Hepatocyte (in vitro differentiated cells): ENCODE data around the gene MAN2A1. TPM values are rescaled to one million over a fixed set of nuclear protein-coding genes. Genes with fewer than 3 reads are reported as not detected.

Experiments
- DNase-seq: peaks from one replicate; pipeline ENCODE4 v3.0.0-alpha.2; 2016; ENCODE audit warnings: low spot score
- H2AFZ ChIP-seq: fragments of 200-600 bp; sonication (generic); 2 replicates; pipeline ENCODE4 v1.6.0; 2016; ENCODE audit warnings: antibody characterized with exemption, mild to moderate bottlenecking
- H3K27ac ChIP-seq: fragments of 200-600 bp; sonication (generic); 2 replicates; pipeline ENCODE4 v1.5.1; 2016; ENCODE audit warnings: mild to moderate bottlenecking
- H3K27me3 ChIP-seq: fragments of 200-600 bp; sonication (generic); 2 replicates; pipeline ENCODE4 v1.6.1; 2016
- H3K36me3 ChIP-seq: fragments of 200-600 bp; sonication (generic); replicated peaks from 2 replicates; pipeline ENCODE4 v1.5.1; 2016; ENCODE audit warnings: low read depth; ENCODE audit not compliant: insufficient read depth
- H3K4me1 ChIP-seq: fragments of 200-600 bp; sonication (generic); 2 replicates; pipeline ENCODE4 v1.5.1; 2016; ENCODE audit warnings: mild to moderate bottlenecking, moderate library complexity; ENCODE audit not compliant: insufficient read depth
- H3K4me2 ChIP-seq: fragments of 200-600 bp; sonication (generic); 2 replicates; pipeline ENCODE4 v1.6.0; 2016
- H3K4me3 ChIP-seq: fragments of 200-600 bp; sonication (generic); 2 replicates; pipeline ENCODE4 v1.5.1; 2016; ENCODE audit warnings: mild to moderate bottlenecking
- H3K79me2 ChIP-seq: fragments of 200-600 bp; sonication (generic); 2 replicates; pipeline ENCODE4 v1.6.0; 2017; ENCODE audit warnings: mild to moderate bottlenecking
- H3K9me2 ChIP-seq: fragments of 200-600 bp; sonication (generic); replicated peaks from 2 replicates; pipeline ENCODE4 v1.6.0; 2017; ENCODE audit warnings: mild to moderate bottlenecking; ENCODE audit not compliant: insufficient read depth
- H3K9me3 ChIP-seq: fragments of 200-600 bp; sonication (generic); 2 replicates; pipeline ENCODE4 v1.5.1; 2016; ENCODE audit warnings: low read depth, mild to moderate bottlenecking
- H4K20me1 ChIP-seq: fragments of 200-600 bp; sonication (generic); 2 replicates; pipeline ENCODE4 v1.6.0; 2016; ENCODE audit warnings: mild to moderate bottlenecking; ENCODE audit not compliant: insufficient read depth, poor library complexity, severe bottlenecking
- CTCF ChIP-seq: fragments of 200-600 bp; sonication (generic); IDR thresholded peaks from 2 replicates; pipeline ENCODE4 v1.5.1; 2016; ENCODE audit warnings: antibody characterized with exemption, mild to moderate bottlenecking; ENCODE audit not compliant: poor library complexity
- EZH2 ChIP-seq: fragments of 200-600 bp; sonication (generic); IDR thresholded peaks from 2 replicates; pipeline ENCODE4 v1.6.1; 2016; ENCODE audit warnings: antibody characterized with exemption, mild to moderate bottlenecking, borderline replicate concordance
- EZH2phosphoT487 ChIP-seq: fragments of 200-600 bp; sonication (generic); IDR thresholded peaks from one replicate; pipeline ENCODE4 v1.6.1; 2018; ENCODE audit warnings: antibody characterized with exemption, mild to moderate bottlenecking, low read depth, moderate library complexity; ENCODE audit not compliant: unreplicated experiment, severe bottlenecking
- WGBS: methylation state at CpG from one replicate; pipeline ENCODE4 v1.1.6; 2016; ENCODE audit warnings: low lambda C conversion rate; ENCODE audit errors: missing lambda C conversion rate; 5-methylcytosine and 5-hydroxymethylcytosine counted together
- polyA plus RNA-seq: library from polyadenylated mRNA; unstranded; fragments of >200 nt; fragmentation: Nextera tagmentation; extraction: Ambion mirVana; gene quantifications from 2 replicates; pipeline ENCODE4 v1.2.1, GENCODE V29; 2016
- total RNA-seq: library from RNA; depleted of rRNA; stranded (reverse); fragments of >200 nt; gene quantifications from 2 replicates; pipeline ENCODE4 v1.2.3, GENCODE V29; 2014

The MAN2A1 gene
- total and polyA plus RNA-seq, 2 experiments from 2014 or later = 31.5 to 150 TPM

GRCh38 chr5:109903061-109903460 lies 213.3 kb downstream of the MAN2A1 start:
- Histone ChIP-seq H3K27ac (no peak overlapping the region), H3K9me2 (no peaks in the 10 kb centered on the region), H2AFZ (no peak overlapping the region), H3K79me2 (no peaks in the 10 kb centered on the region), H3K4me3 (no peak overlapping the region), H3K4me1 (peaks cover 18% of the 10 kb centered on the region), H3K27me3 (no peaks in the 10 kb centered on the region), H3K9me3 (no peaks in the 10 kb centered on the region), H4K20me1 (no peaks in the 10 kb centered on the region), H3K36me3 (no peaks in the 10 kb centered on the region), H3K4me2 (no peak overlapping the region)
- no peak for TF ChIP-seq EZH2
- no peak for TF ChIP-seq EZH2phosphoT487
- no peak for TF ChIP-seq CTCF
- 95% methylated on average over 2 of the region's 2 CpGs for WGBS
- DNase-seq = no peak

GRCh38 chr5:109905906-109906305 lies 216.2 kb downstream of the MAN2A1 start:
- no peak overlapping the region for H3K4me3 ChIP-seq
- no peak overlapping the region for H2AFZ ChIP-seq
- no peaks in the 10 kb centered on the region for H3K36me3 ChIP-seq
- DNase-seq = no peak
- no peak overlapping the region for H3K4me2 ChIP-seq
- H3K9me2 ChIP-seq = no peaks in the 10 kb centered on the region
- 76% methylated on average over 1 of the region's 1 CpG for WGBS
- H3K27me3 ChIP-seq = no peaks in the 10 kb centered on the region
- H3K79me2 ChIP-seq = no peaks in the 10 kb centered on the region
- H3K9me3 ChIP-seq = no peaks in the 10 kb centered on the region
- H3K4me1 ChIP-seq = peaks cover 11% of the 10 kb centered on the region
- TF ChIP-seq EZH2phosphoT487 = no peak
- no peak for TF ChIP-seq CTCF
- TF ChIP-seq EZH2 = no peak
- no peaks in the 10 kb centered on the region for H4K20me1 ChIP-seq
- no peak overlapping the region for H3K27ac ChIP-seq

- no peaks in the 10 kb centered on the region for H3K27me3 ChIP-seq
- H3K36me3 ChIP-seq = no peaks in the 10 kb centered on the region
- H3K4me2 ChIP-seq = no peak overlapping the region
- no peak for DNase-seq
- no peaks in the 10 kb centered on the region for H4K20me1 ChIP-seq
- H2AFZ ChIP-seq = no peak overlapping the region
- no peaks in the 10 kb centered on the region for H3K9me3 ChIP-seq
- H3K27ac ChIP-seq = no peak overlapping the region
- no peaks in the 10 kb centered on the region for H3K79me2 ChIP-seq
- no peak for TF ChIP-seq CTCF
- no peak for TF ChIP-seq EZH2
- no peak for TF ChIP-seq EZH2phosphoT487
- 79% methylated on average over 3 of the region's 3 CpGs for WGBS
- peaks cover 8% of the 10 kb centered on the region for H3K4me1 ChIP-seq
- H3K9me2 ChIP-seq = no peaks in the 10 kb centered on the region
- no peak overlapping the region for H3K4me3 ChIP-seq
Observed at GRCh38 chr5:109907189-109907588, 217.5 kb downstream of the MAN2A1 start.

- Histone ChIP-seq H3K4me2 (no peak overlapping the region), H3K9me2 (no peaks in the 10 kb centered on the region), H4K20me1 (no peaks in the 10 kb centered on the region), H3K9me3 (no peaks in the 10 kb centered on the region), H3K27ac (no peak overlapping the region), H3K27me3 (no peaks in the 10 kb centered on the region), H3K4me1 (peaks cover 7% of the 10 kb centered on the region), H2AFZ (no peak overlapping the region), H3K79me2 (no peaks in the 10 kb centered on the region), H3K4me3 (no peak overlapping the region), H3K36me3 (no peaks in the 10 kb centered on the region)
- TF ChIP-seq EZH2 (no peak), CTCF (no peak), EZH2phosphoT487 (no peak)
- WGBS = 65% methylated on average over 2 of the region's 2 CpGs
- peak; percentile 26 for DNase-seq
Observed at GRCh38 chr5:109907731-109908130, 218.0 kb downstream of the MAN2A1 start.
